Large intestine (tissue), 3 donors: ENCODE measurements around the gene SLC22A17. TPM values are rescaled to one million over a fixed set of nuclear protein-coding genes. Genes with fewer than 3 reads are reported as not detected.

Source experiments
- DNase-seq, 2 donors: peaks; one replicate each; pipeline versions ENCODE4 v3.0.0 to v3.0.0-alpha.2; 2013
- H3K27ac ChIP-seq: one replicate; pipeline ENCODE4 v1.5.1; 2013; ENCODE audit warnings: low read length
- H3K27me3 ChIP-seq: 2 replicates; pipeline ENCODE4 v1.6.1; 2013; ENCODE audit warnings: low read length; ENCODE audit not compliant: control insufficient read depth, insufficient read depth
- H3K36me3 ChIP-seq: 2 replicates; pipeline ENCODE4 v1.6.1; 2013; ENCODE audit warnings: low read length; ENCODE audit not compliant: control insufficient read depth, insufficient read depth
- H3K4me1 ChIP-seq: one replicate; pipeline ENCODE4 v1.6.1; 2013; ENCODE audit warnings: low read length; ENCODE audit not compliant: control insufficient read depth, insufficient read depth
- H3K4me3 ChIP-seq: one replicate; pipeline ENCODE4 v1.5.1; 2013; ENCODE audit warnings: low read length
- H3K9me3 ChIP-seq: one replicate; pipeline ENCODE4 v1.6.1; 2013; ENCODE audit warnings: mild to moderate bottlenecking, low read depth, low read length, moderate library complexity; ENCODE audit not compliant: control insufficient read depth
- WGBS: methylation state at CpG from one replicate; pipeline ENCODE4 v1.1.5; 2013; ENCODE audit warnings: low lambda C conversion rate; ENCODE audit not compliant: insufficient coverage; 5-methylcytosine and 5-hydroxymethylcytosine counted together
- polyA plus RNA-seq: library from polyadenylated mRNA; unstranded; fragments of 120-200 nt; gene quantifications from one replicate; pipeline ENCODE4 v1.2.1, GENCODE V29; 2013

Gene SLC22A17
- polyA plus RNA-seq, 1 donor: 46.9 TPM

- H3K27ac ChIP-seq: no peak overlapping the region
- no CpG with 5 or more reads among the region's 7 CpGs for WGBS
Observed at GRCh38 chr14:23297096-23297495, 55.6 kb downstream of the SLC22A17 start.

More at GRCh38 chr14:23297096-23297495, 55.6 kb downstream of the SLC22A17 start:
- Histone ChIP-seq H3K27me3 (peaks cover 8% of the 10 kb centered on the region), H3K4me3 (no peak overlapping the region), H3K4me1 (peaks cover 13% of the 10 kb centered on the region), H3K9me3 (no peaks in the 10 kb centered on the region), H3K36me3 (peaks cover 16% of the 10 kb centered on the region)
- no peak for DNase-seq

Other genes starting within 250 kb of the SLC22A17 start
- 0.01 TPM for gene CIROP, start 247.9 kb downstream of the SLC22A17 start, polyA plus RNA-seq
- 0.07 TPM for gene CEBPE, start 233.6 kb downstream of the SLC22A17 start, polyA plus RNA-seq
- 94.4 TPM for gene SLC7A8, start 169.2 kb downstream of the SLC22A17 start, polyA plus RNA-seq
- 0.34 TPM for gene RNF212B, start 115.0 kb downstream of the SLC22A17 start, polyA plus RNA-seq
- gene HOMEZ, start 66.8 kb downstream of the SLC22A17 start, polyA plus RNA-seq: 15.7 TPM
- gene PPP1R3E, start 50.0 kb downstream of the SLC22A17 start, polyA plus RNA-seq: 27.3 TPM
- gene BCL2L2, start 46.1 kb downstream of the SLC22A17 start, polyA plus RNA-seq: 53.8 TPM
- 199 TPM for gene PABPN1, start 31.4 kb downstream of the SLC22A17 start, polyA plus RNA-seq
- 19.0 TPM for gene EFS, start 12.3 kb upstream of the SLC22A17 start, polyA plus RNA-seq
- gene IL25, start 19.9 kb upstream of the SLC22A17 start, polyA plus RNA-seq: not detected
- gene CMTM5, start 24.2 kb upstream of the SLC22A17 start, polyA plus RNA-seq: 3.4 TPM
- gene MYH6, start 55.4 kb upstream of the SLC22A17 start, polyA plus RNA-seq: 0.03 TPM
- 0.91 TPM for gene MYH7, start 82.8 kb upstream of the SLC22A17 start, polyA plus RNA-seq
- 48.3 TPM for gene NGDN, start 116.8 kb upstream of the SLC22A17 start, polyA plus RNA-seq
- 4.1 TPM for gene ZFHX2, start 198.9 kb upstream of the SLC22A17 start, polyA plus RNA-seq
- 34.8 TPM for gene THTPA, start 203.4 kb upstream of the SLC22A17 start, polyA plus RNA-seq
- 166 TPM for gene AP1G2, start 214.9 kb upstream of the SLC22A17 start, polyA plus RNA-seq
- 6.6 TPM for gene JPH4, start 225.9 kb upstream of the SLC22A17 start, polyA plus RNA-seq